ENCODE results near the gene PPP2R5C.

PPP2R5C gene

GRCh38 chr14:101893759-101894158 lies 132.2 kb downstream of the PPP2R5C start:
- no peak for FAIRE-seq

- no peak for FAIRE-seq
These were observed 133.0 kb downstream of the PPP2R5C start for GRCh38 chr14:101894365-101895081.

DNA sequence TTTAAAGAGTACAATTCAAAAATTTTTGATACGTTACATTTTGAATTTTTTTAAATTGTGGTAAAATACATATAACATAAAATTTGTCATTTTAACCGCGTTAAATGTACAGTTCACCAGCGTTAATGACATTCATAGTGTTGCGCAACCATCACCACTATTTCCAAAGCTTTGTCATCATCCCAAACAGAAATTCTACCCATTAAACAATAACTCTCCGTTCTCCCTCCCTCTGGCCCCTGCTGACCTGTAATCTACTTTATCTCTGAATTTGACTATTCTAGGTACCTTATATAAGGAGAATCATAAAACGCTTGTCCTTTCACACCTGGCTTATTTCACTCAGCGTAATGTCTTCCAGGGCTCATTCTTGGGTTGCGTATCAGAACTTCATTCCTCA lies 133.7 kb downstream of the PPP2R5C start:
- FAIRE-seq, result no peak

- FAIRE-seq, result no peak
These were observed 135.8 kb downstream of the PPP2R5C start for GRCh38 chr14:101897326-101897725.

GRCh38 chr14:101898416-101898815 lies 136.9 kb downstream of the PPP2R5C start:
- no peak for FAIRE-seq

- FAIRE-seq, result no peak
These were observed 137.8 kb downstream of the PPP2R5C start for GRCh38 chr14:101899263-101899662.

GRCh38 chr14:101900253-101900652 lies 138.7 kb downstream of the PPP2R5C start:
- FAIRE-seq, result no peak

DNA sequence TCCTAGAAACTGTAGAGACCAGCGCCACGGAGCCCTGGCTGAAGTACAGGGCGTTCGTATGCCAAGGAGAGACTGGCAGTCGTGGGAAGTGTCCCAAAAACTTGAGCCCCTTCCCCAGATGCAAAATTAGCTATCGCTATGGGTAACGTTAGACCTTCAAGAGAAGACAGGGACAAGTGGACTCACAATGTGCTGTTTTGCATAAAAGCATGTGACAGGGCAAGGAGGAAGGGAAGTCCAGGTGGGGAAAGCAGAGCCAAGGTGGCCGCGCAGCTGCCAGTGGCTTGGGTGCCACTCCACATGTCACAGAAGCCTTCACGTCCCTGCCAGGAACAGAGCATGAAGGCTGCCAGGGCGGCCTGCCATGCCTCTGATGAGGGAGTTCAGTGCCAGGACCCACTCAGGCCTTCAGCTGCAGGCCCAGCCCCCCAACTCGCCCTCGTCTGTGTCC lies 141.6 kb downstream of the PPP2R5C start:
- no peak for FAIRE-seq

DNA sequence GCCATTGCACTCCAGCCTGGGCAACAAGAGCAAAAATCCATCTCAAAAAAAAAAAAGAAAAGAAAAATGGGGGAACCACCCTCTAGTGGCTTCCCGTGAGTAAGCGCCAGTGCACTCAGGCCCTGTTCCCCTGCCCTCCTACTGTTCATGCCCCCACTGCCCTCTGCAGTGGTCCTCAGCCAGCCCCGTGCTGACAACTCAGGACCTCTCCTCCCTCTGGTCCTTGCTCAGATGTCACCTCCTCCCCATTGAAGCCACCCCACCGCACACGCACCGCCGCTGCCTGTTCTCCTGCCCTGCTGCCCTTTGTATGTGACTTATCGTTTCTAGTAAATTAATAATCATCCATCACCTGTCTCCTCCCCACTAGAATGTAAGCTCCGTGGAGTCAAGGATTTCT lies 144.1 kb downstream of the PPP2R5C start:
- no peak for FAIRE-seq

DNA sequence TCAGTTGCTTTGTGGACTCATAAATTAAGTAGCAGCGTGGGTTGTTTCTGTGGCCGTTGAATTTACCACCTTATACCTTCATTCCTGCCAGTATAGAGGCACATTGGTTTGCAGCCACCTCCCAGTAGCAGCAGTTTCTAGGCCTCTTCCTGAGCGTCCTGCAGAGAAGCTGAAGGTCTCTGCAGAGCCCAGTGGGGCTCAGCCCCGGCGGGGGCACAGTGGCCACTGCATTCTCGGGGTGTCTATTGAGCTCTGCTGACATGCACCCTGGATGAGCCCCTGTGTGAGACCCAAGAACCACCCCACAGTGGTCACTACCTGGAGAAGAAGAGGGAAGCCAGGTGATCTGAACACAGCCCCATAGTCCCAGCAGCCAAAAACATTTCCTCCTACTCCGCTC lies 145.1 kb downstream of the PPP2R5C start:
- FAIRE-seq, result no peak

- no peak for FAIRE-seq
These were observed 146.1 kb downstream of the PPP2R5C start for GRCh38 chr14:101907619-101908018.

DNA sequence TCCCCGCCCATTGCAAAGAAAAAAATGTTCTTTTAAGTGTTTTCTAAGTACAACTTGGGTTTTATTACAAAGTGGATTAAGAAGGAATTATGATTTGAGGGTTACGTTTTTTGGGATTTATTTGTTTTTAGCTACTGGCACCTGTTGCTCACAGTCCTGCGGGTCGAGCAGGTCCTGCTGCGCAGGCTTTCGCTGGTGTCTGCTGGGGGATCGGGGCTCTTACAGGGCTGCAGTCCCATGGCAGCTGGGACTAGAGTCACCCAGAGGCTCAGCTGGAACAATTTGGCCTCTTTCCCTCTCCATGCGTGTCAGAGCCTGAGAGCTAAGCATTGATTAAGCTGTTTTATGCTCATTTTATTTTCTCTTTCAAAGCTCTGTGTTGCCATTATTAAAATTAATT lies 147.3 kb downstream of the PPP2R5C start:
- FAIRE-seq, result no peak

- no peak for FAIRE-seq
These were observed 148.0 kb downstream of the PPP2R5C start for GRCh38 chr14:101909371-101910096.

- FAIRE-seq, result no peak
These were observed 151.3 kb downstream of the PPP2R5C start for GRCh38 chr14:101912841-101913240.

DNA sequence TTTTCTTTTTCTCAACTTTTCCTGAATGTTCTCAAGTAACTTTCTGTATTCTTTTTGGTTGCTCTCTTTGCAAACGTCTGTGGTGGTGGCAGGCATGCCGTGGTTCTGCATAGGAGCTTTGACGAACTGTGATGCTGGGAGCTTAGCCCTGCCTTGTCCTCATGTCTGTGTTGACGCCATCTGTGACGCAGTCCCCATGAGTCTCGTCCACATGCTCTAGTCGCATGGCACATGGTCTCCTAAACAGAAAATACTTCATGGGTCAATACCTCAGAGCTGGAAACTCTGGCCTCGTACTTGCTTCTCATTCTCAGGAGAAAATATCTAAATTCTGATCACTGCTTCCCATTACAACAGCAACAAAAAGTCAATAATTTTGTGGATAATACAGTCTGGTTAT lies 152.6 kb downstream of the PPP2R5C start:
- FAIRE-seq, result no peak

DNA sequence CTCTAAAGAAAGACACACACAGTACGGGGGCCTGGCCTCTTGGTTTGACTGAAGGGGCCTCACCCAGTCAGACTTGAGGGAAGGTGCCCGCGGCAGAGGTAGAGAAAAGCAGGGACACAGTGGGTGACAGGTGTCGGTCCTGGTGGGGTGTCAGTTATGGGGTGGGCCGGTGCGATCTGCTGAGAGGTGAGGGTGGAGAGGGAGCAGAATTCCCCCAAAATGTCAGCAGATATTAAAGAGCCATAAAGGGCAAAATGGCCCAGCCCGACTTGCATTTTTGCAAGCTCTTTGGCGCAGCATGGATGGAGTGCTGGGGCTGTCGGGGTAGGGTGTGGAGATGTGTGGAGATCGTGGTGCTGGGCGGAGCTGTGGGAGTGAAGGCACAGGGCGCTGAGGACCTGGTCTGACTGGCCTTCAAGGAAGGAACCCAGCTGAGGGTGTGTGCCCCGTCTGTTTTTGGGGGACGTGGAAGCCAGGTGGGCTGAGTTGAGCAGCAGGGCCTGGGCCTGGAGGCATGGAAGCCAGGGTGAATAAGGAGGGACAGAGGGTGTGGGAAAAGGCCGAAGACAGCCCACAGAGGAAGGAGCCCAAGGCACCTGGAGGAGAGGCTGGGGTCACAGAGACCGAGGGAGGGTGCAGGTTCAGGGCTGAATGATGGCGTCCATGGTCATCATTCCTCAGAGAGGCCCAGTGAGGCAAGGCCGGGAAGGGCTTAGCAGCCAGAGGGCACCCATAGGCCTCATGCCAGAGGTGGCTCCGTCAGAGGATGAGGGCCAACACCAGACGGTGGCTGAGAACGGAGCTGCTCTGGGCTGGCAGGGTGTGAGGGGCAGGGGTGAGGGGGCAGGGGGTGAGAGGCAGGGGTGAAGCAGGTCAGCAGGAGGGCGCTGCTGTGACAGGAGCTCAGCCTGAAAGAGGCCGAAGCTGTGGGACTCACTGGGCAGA lies 154.6 kb downstream of the PPP2R5C start:
- no peak for FAIRE-seq

DNA sequence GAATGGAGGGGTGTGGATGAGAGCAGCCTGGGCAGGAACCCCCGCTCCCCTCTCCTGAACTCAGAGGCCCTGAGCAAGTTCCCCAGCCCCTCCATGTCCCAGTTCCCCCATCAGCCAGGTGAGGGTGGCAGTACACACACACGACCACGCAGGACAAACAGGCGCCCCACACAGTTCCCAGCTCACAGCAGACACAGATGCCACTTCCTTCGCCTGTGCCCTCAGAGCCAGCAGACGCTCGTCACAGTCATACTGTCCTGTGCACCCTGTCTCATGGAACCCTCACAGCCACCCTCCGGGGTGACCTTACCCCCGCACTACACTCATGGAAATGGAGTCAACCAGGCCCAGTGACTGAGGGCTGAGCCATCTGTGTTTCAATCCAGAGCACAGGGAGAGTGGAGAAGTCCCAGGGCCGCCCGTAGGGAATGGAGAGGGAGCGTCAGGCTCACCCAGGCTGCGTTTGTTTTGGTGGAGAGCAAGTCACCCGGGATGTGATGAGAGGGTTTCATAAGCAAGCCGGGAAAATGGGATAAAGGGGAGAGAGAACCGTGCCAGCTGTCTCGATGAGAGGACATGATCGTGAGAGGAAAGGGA lies 155.4 kb downstream of the PPP2R5C start:
- no peak for FAIRE-seq

GRCh38 chr14:101917413-101918017 lies 156.0 kb downstream of the PPP2R5C start:
- FAIRE-seq, result no peak

GRCh38 chr14:101918065-101918989 lies 156.8 kb downstream of the PPP2R5C start:
- FAIRE-seq, result no peak

GRCh38 chr14:101920271-101920670 lies 158.8 kb downstream of the PPP2R5C start:
- no peak for FAIRE-seq

DNA sequence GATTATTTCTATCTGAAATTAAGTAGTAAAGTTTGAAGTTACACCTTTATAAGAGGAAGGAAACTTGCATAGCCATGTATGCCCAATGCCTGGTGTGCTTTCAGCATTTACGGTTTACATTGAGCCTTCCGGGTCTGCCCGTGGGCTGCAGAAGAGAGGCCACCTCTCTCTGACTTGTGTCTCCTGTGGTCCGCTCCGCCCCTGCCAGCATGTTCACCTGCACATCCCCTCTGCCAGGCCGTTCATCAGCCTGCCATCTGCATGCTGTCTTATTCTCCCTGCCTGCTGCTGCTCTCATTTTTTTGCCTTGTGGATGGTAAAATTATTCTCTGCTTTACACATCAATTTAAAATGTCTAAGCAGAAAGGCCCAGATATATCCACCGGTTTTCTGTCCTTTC lies 161.4 kb downstream of the PPP2R5C start:
- FAIRE-seq, result no peak
